H1 (cell line): ENCODE results near the gene UTP20. TPM values are rescaled to one million over a fixed set of nuclear protein-coding genes. Genes with fewer than 3 reads are reported as not detected.

ENCODE experiments used
- ATF2 ChIP-seq: IDR thresholded peaks from 2 replicates; pipeline ENCODE4 v1.6.1; 2012; ENCODE audit warnings: low read length, inconsistent platforms
- GTF2F1 ChIP-seq: IDR thresholded peaks from 2 replicates; pipeline ENCODE4 v1.6.1; 2012; ENCODE audit warnings: low read depth, low read length, improper control_type of control experiment, borderline replicate concordance
- KDM4A ChIP-seq: IDR thresholded peaks from one replicate; pipeline ENCODE4 v1.7.1; 2012; ENCODE audit warnings: low read depth, mild to moderate bottlenecking, moderate library complexity, low read length, inconsistent platforms; ENCODE audit not compliant: severe bottlenecking
- ZNF274 ChIP-seq: IDR thresholded peaks from 2 replicates; pipeline ENCODE4 v1.7.0; 2012; ENCODE audit warnings: low read length, borderline replicate concordance; ENCODE audit errors: extremely low read depth
- polyA plus RNA-seq, 7 experiments: library from polyadenylated mRNA; depleted of rRNA in 3 of 7; stranded (reverse) in 5 of 7; unstranded in 2 of 7; fragments of >200 nt in 5 of 7; fragments of 200-250 nt in 2 of 7; gene quantifications; 1 replicate in 5 of 7; 2 replicates in 1 of 7; 4 replicates in 1 of 7; pipeline versions ENCODE4 v1.2.1 to v1.2.3, GENCODE V29; 2011 to 2013; ENCODE audit warnings: missing spikeins in 2 of 7, mixed read lengths in 2 of 7
- total RNA-seq: library from RNA; stranded (reverse); fragmentation: NEBNext Ultra II Directional; extraction: Animal tissue kit (Norgen Biotek cat#: 25700); gene quantifications from 2 replicates; pipeline ENCODE4 v1.2.1, GENCODE V29; 2021

The UTP20 gene
- total and polyA plus RNA-seq, 2 of the 8 experiments (the other 6 are each of a cell fraction or from before 2014, with no cell fraction given), result 8.5 to 48.4 TPM

GRCh38 chr12:101356794-101357193 is 76.9 kb downstream of the UTP20 start (continued):
- TF ChIP-seq ATF2, result no peak
- no peak for TF ChIP-seq KDM4A
- no peak for TF ChIP-seq GTF2F1
- TF ChIP-seq ZNF274, result no peak
- TF ChIP-seq, all 59 proteins: peak for 0
